Transverse colon (tissue), 4 donors: ENCODE measurements around the gene DYNC2LI1.

Experiments
- CTCF ChIP-seq, 5 experiments: fragments of 200-600 bp in 3 of 5; fragments of 450-650 bp in 2 of 5; sonication (generic) in 3 of 5; IDR thresholded peaks; 1 replicate in 2 of 5; 2 replicates in 3 of 5; pipeline ENCODE4 v1.5.1; 2016 to 2017; ENCODE audit warnings: antibody characterized with exemption in 5 of 5, inconsistent platforms in 3 of 5, mild to moderate bottlenecking in 2 of 5, moderate library complexity in 1 of 5
- EP300 ChIP-seq: sonication (generic); formaldehyde crosslinking; IDR thresholded peaks from one replicate; pipeline ENCODE4 v1.6.1; 2017; ENCODE audit warnings: antibody characterized with exemption, low read depth
- POLR2A ChIP-seq: fragments of 450-650 bp; IDR thresholded peaks from one replicate; pipeline ENCODE4 v1.6.1; 2016; ENCODE audit warnings: antibody characterized with exemption, mild to moderate bottlenecking, moderate library complexity
- POLR2AphosphoS5 ChIP-seq, 3 donors: sonication (generic); formaldehyde crosslinking; IDR thresholded peaks; one replicate each; pipeline ENCODE4 v1.6.1; 2016; ENCODE audit warnings: antibody characterized with exemption in 3 of 3

- no peak for TF ChIP-seq EP300
- no peak for TF ChIP-seq POLR2A
- TF ChIP-seq POLR2AphosphoS5 (IDR thresholded peaks at IDR 0.05) = no peak
- no peak for TF ChIP-seq CTCF (IDR thresholded peaks at IDR 0.05)
Observed at GRCh38 chr2:43846140-43846793, 72.4 kb downstream of the DYNC2LI1 start.
